ENCODE measurements around the gene CEP290. TPM values are rescaled to one million over a fixed set of nuclear protein-coding genes. Genes with fewer than 3 reads are reported as not detected.

CEP290 gene
- total and polyA plus RNA-seq, 4 experiments from 2014 or later = 2.2 to 23.0 (median 16.4) TPM

DNA sequence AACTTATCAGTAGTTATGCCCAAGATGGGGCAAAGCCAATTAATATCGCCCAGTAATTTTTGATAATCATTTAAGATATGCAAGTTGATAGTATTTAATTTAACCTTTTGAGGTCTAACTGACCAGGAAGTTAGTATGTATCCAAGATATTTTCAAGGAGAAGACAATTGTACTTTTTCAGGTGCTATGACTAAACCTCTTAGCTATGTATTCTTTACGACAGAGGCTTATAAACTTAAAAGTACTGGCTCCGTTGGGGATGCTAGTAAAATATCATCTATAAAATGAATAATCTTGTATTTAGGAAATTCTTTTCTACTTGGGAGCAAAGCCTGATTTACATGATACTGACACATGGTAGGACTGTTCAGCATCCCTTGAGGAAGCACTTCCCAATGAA lies 40.5 kb upstream of the CEP290 start:
- H3K36me3 Mint-ChIP-seq = peaks cover 69 to 74% of the 10 kb centered on the region in 2 donors
- no peaks in the 10 kb centered on the region for H3K4me1 ChIP-seq (ENCODE audit: insufficient read depth, low read length)
- H3K27ac ChIP-seq (ENCODE audit: low read depth, low read length) = no peak overlapping the region
- no peaks in the 10 kb centered on the region for H3K36me3 ChIP-seq (ENCODE audit: insufficient read depth, low read length)
- no peak overlapping the region for H3K27ac Mint-ChIP-seq
- ChIA-PET CTCF (ENCODE audit: partially characterized antibody) (no interaction called here), POLR2A (ENCODE audit: partially characterized antibody) (no interaction called here)
- no peaks in the 10 kb centered on the region for H3K27me3 Mint-ChIP-seq
- DNase-seq = no peak
- no peak overlapping the region for H3K4me3 ChIP-seq (ENCODE audit: low read length in 2 of 2)
- no peak overlapping the region for H3K4me3 Mint-ChIP-seq
- no peaks in the 10 kb centered on the region for H3K27me3 ChIP-seq (ENCODE audit: insufficient read depth, low read length)
- H3K9me3 ChIP-seq (ENCODE audit: control insufficient read depth in 1 of 2, low read length in 2 of 2) = no peaks in the 10 kb centered on the region
- H3K9me3 Mint-ChIP-seq = peaks cover 0 to 3% (median 0%) of the 10 kb centered on the region in 8 donors
- peaks cover 0 to 1% (median 0%) of the 10 kb centered on the region in 4 donors for H3K4me1 Mint-ChIP-seq
- intact Hi-C loops (cut with micrococcal nuclease) = no loop called here

DNA sequence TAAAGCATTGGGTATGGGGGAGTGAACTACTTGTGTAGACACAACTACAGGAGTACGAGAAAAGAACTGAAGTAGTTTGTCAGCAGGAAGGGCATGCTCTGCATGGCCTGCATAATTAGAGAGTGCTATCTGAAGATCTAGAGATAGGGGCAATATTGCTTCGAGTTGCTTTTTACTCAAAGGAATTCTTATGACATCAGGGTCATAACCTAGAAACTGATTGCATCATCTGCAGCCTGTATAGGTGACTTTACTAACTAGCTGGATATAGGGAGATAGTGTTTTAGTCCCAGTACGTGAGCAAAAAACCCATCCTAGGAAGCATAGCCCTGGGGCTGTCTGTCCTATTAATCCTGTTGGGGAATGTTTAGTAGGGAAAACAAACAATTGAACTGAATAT lies 40.0 kb upstream of the CEP290 start:
- no peaks in the 10 kb centered on the region for H3K27me3 Mint-ChIP-seq
- peaks cover 0 to 1% (median 0%) of the 10 kb centered on the region in 4 donors for H3K4me1 Mint-ChIP-seq
- Histone ChIP-seq H3K36me3 (ENCODE audit: insufficient read depth, low read length) (no peaks in the 10 kb centered on the region), H3K27me3 (ENCODE audit: insufficient read depth, low read length) (no peaks in the 10 kb centered on the region), H3K4me3 (ENCODE audit: low read length in 2 of 2) (no peak overlapping the region), H3K27ac (ENCODE audit: low read depth, low read length) (no peak overlapping the region), H3K4me1 (ENCODE audit: insufficient read depth, low read length) (no peaks in the 10 kb centered on the region), H3K9me3 (ENCODE audit: control insufficient read depth in 1 of 2, low read length in 2 of 2) (no peaks in the 10 kb centered on the region)
- ChIA-PET POLR2A (ENCODE audit: partially characterized antibody) (no interaction called here), CTCF (ENCODE audit: partially characterized antibody) (no interaction called here)
- intact Hi-C loops (cut with micrococcal nuclease) = no loop called here
- H3K27ac Mint-ChIP-seq = no peak overlapping the region
- H3K4me3 Mint-ChIP-seq = no peak overlapping the region
- H3K9me3 Mint-ChIP-seq = peaks cover 0 to 3% (median 0%) of the 10 kb centered on the region in 8 donors
- H3K36me3 Mint-ChIP-seq = peaks cover 72 to 77% of the 10 kb centered on the region in 2 donors
- DNase-seq = no peak

DNA sequence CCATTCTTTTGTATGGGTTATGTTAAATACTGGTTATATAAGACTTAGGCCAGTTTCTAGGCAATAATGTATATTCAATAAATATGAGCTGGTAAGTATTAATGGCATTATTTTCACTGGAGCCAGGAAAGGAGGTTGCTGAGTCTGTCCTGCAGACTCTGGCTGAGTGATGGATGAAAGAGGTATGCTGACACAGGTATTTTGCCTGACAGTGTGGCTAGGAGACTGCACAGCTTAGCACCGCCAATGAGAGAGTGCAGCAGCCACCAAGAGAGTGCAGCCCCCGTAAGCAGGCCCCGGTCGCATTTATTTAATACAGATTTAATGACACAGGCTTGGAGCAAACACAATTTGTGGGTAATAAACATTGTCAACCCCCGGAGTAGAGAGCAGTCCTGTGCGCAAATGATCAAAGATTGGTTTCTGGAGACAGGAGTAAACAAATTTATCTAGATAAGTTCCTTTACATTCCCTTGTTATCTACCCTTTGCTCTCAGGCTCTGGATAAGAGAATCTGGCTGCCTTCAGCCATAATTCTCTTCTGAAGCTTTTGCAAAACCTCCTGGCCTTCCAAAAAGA lies 37.6 kb upstream of the CEP290 start:
- DNase-seq = no peak
- no peaks in the 10 kb centered on the region for H3K9me3 ChIP-seq (ENCODE audit: control insufficient read depth in 1 of 2, low read length in 2 of 2)
- no peaks in the 10 kb centered on the region for H3K27me3 ChIP-seq (ENCODE audit: insufficient read depth, low read length)
- no peaks in the 10 kb centered on the region for H3K4me1 ChIP-seq (ENCODE audit: insufficient read depth, low read length)
- CTCF ChIA-PET (ENCODE audit: partially characterized antibody) = no interaction called here
- no peak overlapping the region for H3K27ac ChIP-seq (ENCODE audit: low read depth, low read length)
- no peak overlapping the region for H3K4me3 ChIP-seq (ENCODE audit: low read length in 2 of 2)
- intact Hi-C loops (cut with micrococcal nuclease) = no loop called here
- peaks cover 0 to 1% (median 0%) of the 10 kb centered on the region in 4 donors for H3K4me1 Mint-ChIP-seq
- H3K36me3 ChIP-seq (ENCODE audit: insufficient read depth, low read length) = peaks cover 11% of the 10 kb centered on the region
- peaks cover 71 to 84% of the 10 kb centered on the region in 2 donors for H3K36me3 Mint-ChIP-seq
- H3K27me3 Mint-ChIP-seq = no peaks in the 10 kb centered on the region
- peak overlapping the region in 1 of 7 donors; percentile 79 for H3K27ac Mint-ChIP-seq
- no peak overlapping the region for H3K4me3 Mint-ChIP-seq
- no peaks in the 10 kb centered on the region for H3K9me3 Mint-ChIP-seq
- POLR2A ChIA-PET (ENCODE audit: partially characterized antibody) = no interaction called here

DNA sequence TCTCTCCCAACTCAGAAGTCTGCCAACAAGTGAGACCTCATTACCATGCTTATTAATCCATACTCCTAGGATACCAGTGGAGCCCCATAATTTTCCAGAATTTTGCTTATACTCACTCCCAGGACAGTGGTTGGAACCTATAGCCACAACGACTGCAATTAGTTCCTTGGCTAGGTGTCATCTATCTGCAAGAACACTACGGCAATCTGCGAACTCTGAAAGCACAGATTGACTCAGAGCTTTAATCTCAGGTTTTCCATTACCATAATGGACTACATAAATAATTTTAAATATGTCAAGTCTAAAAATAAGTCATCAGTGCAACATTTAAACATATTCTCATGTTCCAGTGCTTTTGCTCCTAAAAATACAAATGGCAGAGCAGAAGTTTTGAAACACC lies 33.7 kb upstream of the CEP290 start:
- Histone ChIP-seq H3K27ac (ENCODE audit: low read depth, low read length) (no peak overlapping the region), H3K27me3 (ENCODE audit: insufficient read depth, low read length) (no peaks in the 10 kb centered on the region), H3K4me3 (ENCODE audit: low read length in 2 of 2) (no peak overlapping the region), H3K9me3 (ENCODE audit: control insufficient read depth in 1 of 2, low read length in 2 of 2) (no peaks in the 10 kb centered on the region), H3K36me3 (ENCODE audit: insufficient read depth, low read length) (peaks cover 20% of the 10 kb centered on the region), H3K4me1 (ENCODE audit: insufficient read depth, low read length) (no peaks in the 10 kb centered on the region)
- no peak overlapping the region for H3K4me3 Mint-ChIP-seq
- no peak overlapping the region for H3K27ac Mint-ChIP-seq
- no peak for DNase-seq
- peaks cover 59 to 70% of the 10 kb centered on the region in 2 donors for H3K36me3 Mint-ChIP-seq
- H3K27me3 Mint-ChIP-seq = no peaks in the 10 kb centered on the region
- no peaks in the 10 kb centered on the region for H3K9me3 Mint-ChIP-seq
- intact Hi-C loops (cut with micrococcal nuclease) = no loop called here
- ChIA-PET CTCF (ENCODE audit: partially characterized antibody) (no interaction called here), POLR2A (ENCODE audit: partially characterized antibody) (no interaction called here)
- peaks cover 0 to 6% (median under 1%) of the 10 kb centered on the region in 4 donors for H3K4me1 Mint-ChIP-seq

DNA sequence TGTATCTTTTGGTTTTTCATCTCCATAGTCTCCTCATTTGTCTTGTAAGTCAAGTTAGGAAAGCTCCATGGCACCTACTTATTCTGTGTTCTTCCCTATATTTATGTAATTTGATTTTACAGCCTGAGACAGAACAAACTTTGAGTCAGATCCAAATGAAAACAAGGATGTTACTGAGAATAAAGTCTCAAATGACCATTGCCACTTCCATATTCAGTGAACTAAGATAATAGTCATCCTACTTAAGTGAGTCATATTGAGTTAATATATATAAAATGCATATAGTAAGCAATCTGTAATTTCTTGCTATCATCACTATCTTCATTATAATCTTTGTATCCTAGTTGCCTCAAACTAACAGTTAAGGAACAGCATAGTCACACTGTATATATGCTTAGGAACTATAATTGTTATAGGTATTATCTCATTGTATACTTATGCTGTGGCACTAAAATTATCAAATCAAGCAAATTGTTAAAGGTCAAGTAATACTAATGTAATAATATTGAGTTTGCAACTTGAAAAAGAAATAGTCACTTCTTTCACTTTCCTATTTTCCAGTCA lies 31.0 kb upstream of the CEP290 start:
- ChIA-PET CTCF (ENCODE audit: partially characterized antibody) (no interaction called here), POLR2A (ENCODE audit: partially characterized antibody) (no interaction called here)
- H3K9me3 Mint-ChIP-seq = no peaks in the 10 kb centered on the region
- H3K27ac ChIP-seq (ENCODE audit: low read depth, low read length) = no peak overlapping the region
- H3K27me3 Mint-ChIP-seq = no peaks in the 10 kb centered on the region
- H3K4me3 Mint-ChIP-seq = no peak overlapping the region
- H3K36me3 Mint-ChIP-seq = peaks cover 63 to 71% of the 10 kb centered on the region in 2 donors
- intact Hi-C loops (cut with micrococcal nuclease) = no loop called here
- DNase-seq = no peak
- H3K4me1 ChIP-seq (ENCODE audit: insufficient read depth, low read length) = no peaks in the 10 kb centered on the region
- no peak overlapping the region for H3K4me3 ChIP-seq (ENCODE audit: low read length in 2 of 2)
- peaks cover 25% of the 10 kb centered on the region for H3K36me3 ChIP-seq (ENCODE audit: insufficient read depth, low read length)
- H3K27me3 ChIP-seq (ENCODE audit: insufficient read depth, low read length) = no peaks in the 10 kb centered on the region
- peaks cover 0 to 6% (median 4%) of the 10 kb centered on the region in 4 donors for H3K4me1 Mint-ChIP-seq
- H3K27ac Mint-ChIP-seq = no peak overlapping the region
- no peaks in the 10 kb centered on the region for H3K9me3 ChIP-seq (ENCODE audit: control insufficient read depth in 1 of 2, low read length in 2 of 2)

DNA sequence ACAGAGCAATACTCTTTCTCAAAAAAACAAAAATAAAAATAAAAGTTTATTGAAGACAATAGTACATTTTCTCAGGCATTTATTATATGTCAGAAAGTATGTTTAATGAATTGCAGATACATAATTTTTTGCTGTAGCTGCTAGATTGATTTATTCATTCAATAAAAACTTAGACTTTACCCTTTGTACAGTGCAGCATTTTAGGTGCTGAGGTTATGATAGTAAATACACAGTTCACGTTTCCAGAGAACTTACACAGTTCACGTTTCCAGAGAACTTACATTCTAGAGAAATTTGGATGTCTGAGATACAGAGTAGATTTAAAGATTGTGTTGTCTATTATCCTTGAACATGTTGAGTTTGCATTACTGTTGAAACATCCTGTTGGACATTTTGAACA lies 25.5 kb upstream of the CEP290 start:
- CTCF ChIA-PET (ENCODE audit: partially characterized antibody) = interaction anchor here (0.6 kb wide), 1 partner anchor 9 kb away, joined by 3 read pairs; no protein-coding TSS in a partner anchor
- Mint-ChIP-seq H3K36me3 (peaks cover 63 to 70% of the 10 kb centered on the region in 2 donors), H3K9me3 (no peaks in the 10 kb centered on the region)

DNA sequence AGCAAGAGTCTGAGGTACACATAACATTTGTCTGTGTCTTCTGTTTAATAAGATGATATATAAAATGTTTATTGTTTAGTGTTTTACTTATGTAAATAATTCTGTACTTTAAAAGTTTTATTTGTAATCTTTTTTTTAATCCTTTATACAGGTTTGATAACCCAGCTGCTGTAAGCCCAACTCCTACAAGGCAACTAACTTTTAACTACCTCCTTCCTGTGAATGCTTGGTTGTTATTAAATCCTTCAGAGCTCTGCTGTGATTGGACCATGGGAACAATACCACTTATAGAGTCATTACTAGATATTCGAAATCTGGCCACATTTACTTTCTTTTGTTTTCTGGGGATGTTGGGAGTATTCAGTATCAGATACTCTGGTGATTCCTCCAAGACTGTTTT lies 24.3 kb upstream of the CEP290 start:
- no peak overlapping the region for H3K27ac ChIP-seq (ENCODE audit: low read depth, low read length)
- ChIA-PET CTCF (ENCODE audit: partially characterized antibody) (no interaction called here), POLR2A (ENCODE audit: partially characterized antibody) (no interaction called here)
- H3K9me3 ChIP-seq (ENCODE audit: control insufficient read depth in 1 of 2, low read length in 2 of 2) = no peaks in the 10 kb centered on the region
- H3K4me1 ChIP-seq (ENCODE audit: insufficient read depth, low read length) = no peaks in the 10 kb centered on the region
- Mint-ChIP-seq H3K27me3 (no peaks in the 10 kb centered on the region), H3K9me3 (no peaks in the 10 kb centered on the region), H3K4me3 (no peak overlapping the region), H3K4me1 (peaks cover 0 to 6% (median under 1%) of the 10 kb centered on the region in 4 donors), H3K36me3 (peaks cover 66 to 69% of the 10 kb centered on the region in 2 donors), H3K27ac (no peak overlapping the region)
- no peak for DNase-seq
- H3K4me3 ChIP-seq (ENCODE audit: low read length in 2 of 2) = no peak overlapping the region
- intact Hi-C loops (cut with micrococcal nuclease) = no loop called here
- H3K27me3 ChIP-seq (ENCODE audit: insufficient read depth, low read length) = no peaks in the 10 kb centered on the region
- peaks cover 5% of the 10 kb centered on the region for H3K36me3 ChIP-seq (ENCODE audit: insufficient read depth, low read length)

More for the DNA sequence above, 25.5 kb upstream of the CEP290 start:
- Histone ChIP-seq H3K27ac (ENCODE audit: low read depth, low read length) (no peak overlapping the region), H3K4me3 (ENCODE audit: low read length in 2 of 2) (no peak overlapping the region), H3K9me3 (ENCODE audit: control insufficient read depth in 1 of 2, low read length in 2 of 2) (no peaks in the 10 kb centered on the region), H3K4me1 (ENCODE audit: insufficient read depth, low read length) (no peaks in the 10 kb centered on the region), H3K36me3 (ENCODE audit: insufficient read depth, low read length) (peaks cover 5% of the 10 kb centered on the region), H3K27me3 (ENCODE audit: insufficient read depth, low read length) (no peaks in the 10 kb centered on the region)
- intact Hi-C loops (cut with micrococcal nuclease) = no loop called here
- Mint-ChIP-seq H3K4me3 (no peak overlapping the region), H3K27ac (no peak overlapping the region), H3K4me1 (peaks cover 0 to 6% (median 2%) of the 10 kb centered on the region in 4 donors), H3K27me3 (no peaks in the 10 kb centered on the region)
- DNase-seq = no peak
- POLR2A ChIA-PET (ENCODE audit: partially characterized antibody) = no interaction called here
